ENCODE measurements around the gene HOXA11. TPM values are rescaled to one million over a fixed set of nuclear protein-coding genes. Genes with fewer than 3 reads are reported as not detected.

The HOXA11 gene
- total RNA-seq, 1 experiment from 2014 or later, result not detected

DNA sequence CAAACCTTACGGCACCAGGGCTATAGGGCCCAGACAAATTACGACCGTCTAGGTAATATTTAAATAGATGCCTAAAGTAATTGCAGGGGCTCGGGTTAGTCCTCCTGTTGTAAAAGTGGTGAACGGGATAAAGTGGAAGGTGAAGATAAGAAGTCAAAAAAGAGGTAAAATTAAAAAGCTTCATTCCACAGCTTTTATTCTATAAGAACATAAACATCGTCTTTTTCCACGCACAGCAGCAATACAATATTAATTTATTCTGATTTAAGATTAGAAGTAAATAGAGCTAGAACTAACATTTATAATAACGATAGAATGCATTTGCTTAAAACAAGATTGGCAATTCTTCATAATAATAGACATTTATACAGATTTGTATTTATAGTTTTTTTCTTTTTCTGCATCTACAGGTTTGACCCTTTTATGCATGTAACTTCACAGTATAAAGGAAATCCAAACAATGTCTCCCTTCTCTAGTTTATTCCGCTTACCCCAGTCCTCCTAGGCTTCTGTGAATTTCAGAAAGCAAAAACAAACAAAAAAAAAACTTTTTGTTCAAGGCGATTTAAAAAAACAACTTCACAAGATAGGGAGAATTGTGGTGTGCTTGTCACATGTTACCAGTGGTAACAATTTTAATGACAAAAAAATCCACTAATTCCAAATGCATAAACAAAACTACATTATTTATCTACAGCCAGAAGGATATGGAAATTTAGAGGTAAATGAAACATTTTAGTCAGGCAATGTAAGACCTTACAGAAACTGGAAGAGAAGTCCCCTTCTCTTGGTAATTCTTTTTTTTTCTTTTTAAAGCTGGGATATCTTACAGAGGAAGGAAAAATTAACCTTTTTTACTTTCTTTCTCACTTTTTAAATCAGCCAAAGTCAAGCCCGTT lies 14.4 kb downstream of the HOXA11 start:
- no peak for DNase-seq (ENCODE audit: low spot score)
- peaks cover 88% of the 10 kb centered on the region for H3K27me3 ChIP-seq (replicated peaks; ENCODE audit: insufficient read depth, low read depth, low read length, poor library complexity)
- H3K9me3 ChIP-seq (ENCODE audit: low read depth, low read length, poor library complexity, severe bottlenecking), result no peaks in the 10 kb centered on the region
- TF ChIP-seq, protein P1, sequence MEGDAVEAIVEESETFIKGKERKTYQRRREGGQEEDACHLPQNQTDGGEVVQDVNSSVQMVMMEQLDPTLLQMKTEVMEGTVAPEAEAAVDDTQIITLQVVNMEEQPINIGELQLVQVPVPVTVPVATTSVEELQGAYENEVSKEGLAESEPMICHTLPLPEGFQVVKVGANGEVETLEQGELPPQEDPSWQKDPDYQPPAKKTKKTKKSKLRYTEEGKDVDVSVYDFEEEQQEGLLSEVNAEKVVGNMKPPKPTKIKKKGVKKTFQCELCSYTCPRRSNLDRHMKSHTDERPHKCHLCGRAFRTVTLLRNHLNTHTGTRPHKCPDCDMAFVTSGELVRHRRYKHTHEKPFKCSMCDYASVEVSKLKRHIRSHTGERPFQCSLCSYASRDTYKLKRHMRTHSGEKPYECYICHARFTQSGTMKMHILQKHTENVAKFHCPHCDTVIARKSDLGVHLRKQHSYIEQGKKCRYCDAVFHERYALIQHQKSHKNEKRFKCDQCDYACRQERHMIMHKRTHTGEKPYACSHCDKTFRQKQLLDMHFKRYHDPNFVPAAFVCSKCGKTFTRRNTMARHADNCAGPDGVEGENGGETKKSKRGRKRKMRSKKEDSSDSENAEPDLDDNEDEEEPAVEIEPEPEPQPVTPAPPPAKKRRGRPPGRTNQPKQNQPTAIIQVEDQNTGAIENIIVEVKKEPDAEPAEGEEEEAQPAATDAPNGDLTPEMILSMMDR (conservative IDR thresholded peaks at IDR 0.05; ENCODE audit: low read depth, low read length), result no peak
- no peak for TF ChIP-seq EZH2 (IDR thresholded peaks at IDR 0.05; ENCODE audit: borderline replicate concordance, low read depth, low read length, poor library complexity, severe bottlenecking)
- BruUV-seq (replicated peaks), result no TSS peak
- no peak overlapping the region for H3K27ac ChIP-seq (ENCODE audit: low read depth, low read length, poor library complexity, severe bottlenecking)
- POLR2A ChIA-PET (ENCODE audit: low non-redundant PET), result no interaction called here
- CTCF ChIA-PET, result no interaction called here
- H3K4me3 ChIP-seq (ENCODE audit: low read depth, low read length, poor library complexity, severe bottlenecking), result no peak overlapping the region
- peaks cover 7% of the 10 kb centered on the region for H3K4me1 ChIP-seq (ENCODE audit: insufficient read depth, low read length, poor library complexity, severe bottlenecking)
- H3K36me3 ChIP-seq (ENCODE audit: insufficient read depth, low read length, poor library complexity, severe bottlenecking), result no peaks in the 10 kb centered on the region
- intact Hi-C loops (cut with micrococcal nuclease; ENCODE audit: unreplicated experiment), result no loop called here

DNA sequence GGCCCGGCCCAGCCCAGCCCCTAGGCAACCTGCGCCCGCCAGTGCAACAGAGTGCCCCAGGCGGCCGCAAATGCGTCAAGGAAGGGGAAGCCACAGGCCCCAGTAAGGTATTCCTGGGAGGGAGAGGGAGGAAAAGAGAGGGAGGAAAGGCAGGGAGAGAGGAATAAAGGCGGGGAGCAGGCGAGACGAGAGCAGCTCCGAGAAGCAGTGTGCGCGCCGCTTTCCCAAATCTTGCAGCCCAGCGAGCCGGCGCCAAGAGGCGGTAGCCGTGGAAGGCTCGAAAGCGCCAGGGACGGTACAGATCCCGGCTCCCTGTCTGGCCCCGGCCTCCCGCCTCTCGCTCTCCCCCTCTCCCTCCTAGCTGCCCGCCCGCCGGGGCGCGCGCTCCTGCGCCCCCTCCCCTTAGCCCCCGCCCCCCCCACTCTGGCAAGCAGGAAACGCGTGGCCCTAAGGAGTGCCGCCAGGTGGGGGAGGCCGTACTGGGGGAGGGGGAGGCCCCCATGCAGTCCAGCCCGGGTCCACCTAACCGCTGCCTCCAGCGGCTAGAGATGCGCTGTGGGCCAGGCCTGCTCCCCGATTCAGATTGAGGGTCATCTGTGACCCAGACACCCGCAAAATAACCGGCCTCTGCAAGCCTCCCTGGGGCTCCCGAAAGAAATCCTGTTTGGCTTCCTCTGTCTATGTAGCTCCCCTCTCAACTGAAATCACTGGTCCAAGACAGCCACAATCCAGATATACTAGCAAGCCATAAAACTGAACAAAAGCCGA lies 15.2 kb downstream of the HOXA11 start:
- DNase-seq (ENCODE audit: low spot score), result no peak
- Histone ChIP-seq H3K27me3 (replicated peaks; ENCODE audit: insufficient read depth, low read depth, low read length, poor library complexity) (peaks cover 88% of the 10 kb centered on the region), H3K4me3 (ENCODE audit: low read depth, low read length, poor library complexity, severe bottlenecking) (no peak overlapping the region), H3K36me3 (ENCODE audit: insufficient read depth, low read length, poor library complexity, severe bottlenecking) (no peaks in the 10 kb centered on the region), H3K4me1 (ENCODE audit: insufficient read depth, low read length, poor library complexity, severe bottlenecking) (peaks cover 7% of the 10 kb centered on the region), H3K9me3 (ENCODE audit: low read depth, low read length, poor library complexity, severe bottlenecking) (no peaks in the 10 kb centered on the region), H3K27ac (ENCODE audit: low read depth, low read length, poor library complexity, severe bottlenecking) (no peak overlapping the region)
- intact Hi-C loops (cut with micrococcal nuclease; ENCODE audit: unreplicated experiment), result loop anchor here (10.0 kb wide), 1 partner anchor 1275 kb away; no protein-coding TSS in a partner anchor
- CTCF ChIA-PET, result no interaction called here
- POLR2A ChIA-PET (ENCODE audit: low non-redundant PET), result no interaction called here
- no TSS peak for BruUV-seq (replicated peaks)
- no peak for TF ChIP-seq EZH2 (IDR thresholded peaks at IDR 0.05; ENCODE audit: borderline replicate concordance, low read depth, low read length, poor library complexity, severe bottlenecking)
- TF ChIP-seq, protein P1 (conservative IDR thresholded peaks at IDR 0.05; ENCODE audit: low read depth, low read length), result no peak

DNA sequence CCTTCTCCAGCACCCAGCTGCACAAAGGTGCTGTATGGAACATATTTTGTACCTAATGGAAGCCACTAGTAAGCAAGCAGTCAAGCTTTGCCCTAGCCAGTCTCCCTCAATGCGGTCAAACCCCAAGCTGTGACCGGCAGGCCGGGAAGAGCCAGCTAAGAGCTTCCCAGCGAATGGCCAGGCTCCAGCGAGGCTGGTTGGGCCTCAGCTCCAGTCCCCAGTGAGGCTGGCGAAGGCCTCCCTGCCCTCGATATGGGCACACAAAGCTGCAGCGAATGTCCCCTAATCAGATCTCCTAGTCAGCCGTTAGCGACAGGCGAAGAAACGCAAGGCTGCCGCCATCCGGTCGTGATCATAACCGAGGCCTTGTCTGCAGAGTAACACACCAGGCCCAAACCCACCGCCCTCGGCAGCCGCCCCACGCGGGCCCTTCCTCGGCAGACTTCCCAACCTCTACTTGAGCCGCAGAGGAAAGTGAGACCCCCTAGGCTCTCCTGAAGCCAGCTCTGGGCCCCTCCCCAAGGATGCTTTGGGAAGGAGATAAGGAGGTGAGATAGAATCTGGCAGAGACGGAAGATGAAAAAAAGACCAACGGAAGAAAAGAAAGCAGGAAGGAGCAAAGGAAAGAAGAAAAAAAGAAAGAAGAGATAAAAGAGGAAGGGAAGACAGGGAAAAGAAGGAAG lies 16.6 kb downstream of the HOXA11 start:
- peaks cover 88% of the 10 kb centered on the region for H3K27me3 ChIP-seq (replicated peaks; ENCODE audit: insufficient read depth, low read depth, low read length, poor library complexity)
- ChIA-PET POLR2A (ENCODE audit: low non-redundant PET) (no interaction called here), CTCF (no interaction called here)
- no peak for DNase-seq (ENCODE audit: low spot score)
- H3K27ac ChIP-seq (ENCODE audit: low read depth, low read length, poor library complexity, severe bottlenecking), result no peak overlapping the region
- H3K9me3 ChIP-seq (ENCODE audit: low read depth, low read length, poor library complexity, severe bottlenecking), result no peaks in the 10 kb centered on the region
- intact Hi-C loops (cut with micrococcal nuclease; ENCODE audit: unreplicated experiment), result loop anchor here (10.0 kb wide), 1 partner anchor 1274 kb away; no protein-coding TSS in a partner anchor
- no peak for TF ChIP-seq EZH2 (IDR thresholded peaks at IDR 0.05; ENCODE audit: borderline replicate concordance, low read depth, low read length, poor library complexity, severe bottlenecking)
- TF ChIP-seq, protein P1 (conservative IDR thresholded peaks at IDR 0.05; ENCODE audit: low read depth, low read length), result no peak
- H3K4me3 ChIP-seq (ENCODE audit: low read depth, low read length, poor library complexity, severe bottlenecking), result no peak overlapping the region
- H3K36me3 ChIP-seq (ENCODE audit: insufficient read depth, low read length, poor library complexity, severe bottlenecking), result no peaks in the 10 kb centered on the region
- peaks cover 2% of the 10 kb centered on the region for H3K4me1 ChIP-seq (ENCODE audit: insufficient read depth, low read length, poor library complexity, severe bottlenecking)
- no TSS peak for BruUV-seq (replicated peaks)

Measured in A673 (cell line).